SKM-1 treated with dmso at 0.1 percent for 144 hours (cell line): ENCODE measurements around the gene RNU1-2.
A peak's percentile ranks its signal among the peaks of the same experiment; 100 is the strongest.
"Not testable (repeated sequence)": the region's sequence is repeated elsewhere in the genome, so short reads cannot be mapped to it uniquely, and the experiment has no call there.

ENCODE experiments used
- DNase-seq: peaks from one replicate; lab custom pipeline; 2025; ENCODE audit not compliant: unreplicated experiment; lab: John Stamatoyannopoulos, UW

Gene RNU1-2

GRCh38 chr1:16907870-16908758 lies 12.3 kb downstream of the RNU1-2 start:
- DNase-seq, result no peak

DNA sequence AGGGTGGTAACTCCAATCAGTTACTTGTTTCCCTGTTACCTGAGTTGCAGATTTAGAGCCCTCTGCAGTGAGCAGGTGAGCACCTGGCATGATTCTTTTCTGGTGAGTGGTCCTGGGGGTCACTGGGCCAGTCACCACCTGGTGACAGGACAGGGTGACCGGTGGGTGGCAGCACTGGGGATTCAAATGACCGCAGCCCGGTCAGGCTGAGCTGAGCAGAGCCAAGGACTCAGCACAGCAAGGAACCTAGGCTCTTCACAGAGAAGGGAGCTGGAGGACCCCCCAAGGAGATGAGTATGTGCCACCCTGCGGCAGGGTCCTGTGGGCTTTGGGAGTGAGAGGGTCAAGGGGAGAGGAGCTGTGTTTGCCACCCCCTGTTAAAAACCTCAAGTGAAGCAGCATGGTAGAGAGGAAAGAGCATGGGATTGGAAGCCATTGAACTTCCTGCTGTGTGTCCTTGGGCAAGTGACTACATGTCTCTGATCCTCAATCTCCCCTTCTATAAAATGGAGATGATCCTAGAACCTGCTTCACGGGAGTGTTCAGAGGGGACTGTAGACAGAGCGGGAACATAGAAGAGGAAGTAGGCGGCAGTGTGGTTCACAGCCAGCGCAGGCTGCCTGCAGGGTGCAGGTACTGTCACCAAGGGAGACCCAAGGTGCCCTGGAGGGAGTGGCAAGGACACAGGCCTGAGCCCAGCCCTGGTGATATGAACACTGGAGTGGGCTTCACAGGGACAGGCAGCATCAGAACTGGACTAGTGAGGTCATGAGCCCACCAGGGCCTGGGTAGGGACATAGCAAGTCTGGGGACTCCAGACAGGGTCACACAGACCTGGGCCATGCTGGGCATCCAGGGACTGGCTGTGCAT lies 16.3 kb downstream of the RNU1-2 start:
- DNase-seq, result not testable (repeated sequence)

DNA sequence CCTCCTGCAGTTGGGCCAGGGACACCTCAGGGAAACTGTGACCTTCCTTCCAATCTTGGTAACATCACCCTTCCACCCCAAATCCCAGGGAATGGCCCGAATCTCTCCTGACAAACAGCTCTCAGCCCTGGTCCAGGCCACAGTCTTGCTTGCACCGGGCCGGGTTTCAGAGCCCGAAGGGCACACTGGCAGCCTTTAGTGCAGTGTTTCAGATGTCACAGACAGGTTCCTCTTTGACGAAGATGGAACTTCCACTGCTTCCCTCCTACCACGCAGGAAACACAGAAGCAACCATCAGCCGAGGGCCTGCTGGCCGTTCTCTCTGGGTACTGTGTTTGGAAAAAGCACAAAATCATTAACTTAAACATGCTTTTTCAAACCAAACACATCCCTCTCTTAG lies 17.0 kb downstream of the RNU1-2 start:
- not testable (repeated sequence) for DNase-seq

GRCh38 chr1:16913181-16913832 lies 17.5 kb downstream of the RNU1-2 start:
- DNase-seq, result no peak

- peak; percentile 94 for DNase-seq
These were observed 18.3 kb downstream of the RNU1-2 start for GRCh38 chr1:16913833-16914662.

GRCh38 chr1:16914928-16915626 lies 19.3 kb downstream of the RNU1-2 start:
- not testable (repeated sequence) for DNase-seq

GRCh38 chr1:16915627-16915973 lies 19.8 kb downstream of the RNU1-2 start:
- peak; percentile 39 for DNase-seq

DNA sequence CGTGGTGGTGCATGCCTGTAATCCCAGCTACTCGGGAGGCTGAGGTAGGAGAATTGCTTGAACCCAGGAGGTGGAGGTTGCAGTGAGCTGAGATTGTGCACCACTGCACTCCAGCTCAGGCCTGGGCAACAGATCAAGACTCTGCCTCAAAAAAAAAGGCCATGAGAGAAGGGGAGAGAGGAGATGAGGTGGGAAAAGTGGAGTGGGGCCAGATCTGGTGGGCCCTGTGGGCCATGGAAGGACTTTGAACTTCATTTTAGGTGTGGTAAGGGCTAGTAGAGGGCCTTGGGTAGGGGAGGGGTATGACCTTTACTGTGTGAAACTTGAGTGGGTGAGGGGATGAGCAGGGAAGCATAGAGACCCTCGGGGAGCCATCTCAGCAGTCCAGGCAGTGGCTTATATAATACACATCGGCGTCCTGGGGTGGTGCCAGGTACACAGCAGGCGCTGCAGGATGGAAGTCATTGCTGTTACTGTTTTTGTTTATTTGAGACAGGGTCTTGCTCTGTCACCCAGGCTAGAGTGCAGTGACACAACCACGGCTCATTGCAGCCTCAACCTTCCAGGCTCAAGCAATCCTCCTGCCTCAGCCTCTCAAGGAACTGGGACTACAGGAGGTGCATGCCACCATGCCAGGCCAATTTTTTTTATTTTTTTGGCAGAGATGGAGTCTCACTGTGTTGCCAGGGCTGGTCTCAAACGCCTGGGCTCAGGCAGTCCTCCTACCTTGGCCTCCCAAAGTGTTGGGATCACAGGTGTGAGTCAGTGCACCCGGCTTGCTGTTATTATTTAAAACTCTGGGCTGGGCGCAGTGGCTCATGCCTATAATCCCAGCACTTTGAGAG lies 20.5 kb downstream of the RNU1-2 start:
- DNase-seq, result not testable (repeated sequence)

DNA sequence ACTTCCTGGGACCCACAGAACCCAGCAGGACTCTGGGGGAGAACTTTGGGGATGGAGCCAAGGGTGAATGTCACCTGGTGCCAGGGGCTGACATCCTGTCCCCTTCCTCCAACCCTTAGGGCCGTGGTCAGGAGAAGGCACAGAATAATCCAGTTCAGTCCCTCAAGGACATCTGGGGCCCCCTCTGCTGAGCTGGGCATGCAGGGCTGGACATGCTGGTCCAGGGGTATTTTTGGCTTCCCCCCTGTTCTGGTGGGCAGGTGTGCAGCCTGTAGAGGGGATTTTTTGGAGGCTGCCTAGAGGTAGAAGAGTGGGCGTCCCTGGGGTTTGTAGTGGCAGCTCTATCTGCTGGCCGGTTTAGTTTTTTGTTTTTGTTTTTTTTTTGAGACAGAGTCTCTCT lies 22.6 kb downstream of the RNU1-2 start:
- DNase-seq, result no peak

- DNase-seq, result not testable (repeated sequence)
These were observed 23.3 kb downstream of the RNU1-2 start for GRCh38 chr1:16918936-16919665.

DNA sequence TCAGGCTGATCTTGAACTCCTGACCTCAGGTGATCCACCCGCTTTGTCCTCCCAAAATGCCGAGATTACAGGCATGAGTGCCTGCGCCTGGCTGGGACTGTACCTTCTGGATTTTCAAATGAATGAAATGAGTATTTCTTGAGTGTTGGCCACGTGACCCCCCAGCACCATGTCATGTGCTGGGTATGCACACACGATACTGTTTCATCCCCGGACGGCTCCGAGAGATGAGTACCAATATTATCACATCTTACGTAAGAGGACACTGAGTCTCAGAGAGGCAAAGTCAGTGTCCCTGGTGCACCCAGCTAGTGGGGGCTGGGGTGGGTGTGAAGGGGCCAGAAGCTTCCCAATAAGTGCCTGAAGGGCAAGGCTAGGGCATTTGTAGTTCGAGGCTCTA lies 25.2 kb downstream of the RNU1-2 start:
- no peak for DNase-seq

- no peak for DNase-seq
These were observed 25.8 kb downstream of the RNU1-2 start, which contains the start of gene CROCC for GRCh38 chr1:16921391-16922185. CROCC (plus strand) TSS chr1:16921931; CDS start chr1:16922019, 88 bp downstream.

- DNase-seq, result no peak
These were observed 26.7 kb downstream of the RNU1-2 start for GRCh38 chr1:16922466-16922865.

DNA sequence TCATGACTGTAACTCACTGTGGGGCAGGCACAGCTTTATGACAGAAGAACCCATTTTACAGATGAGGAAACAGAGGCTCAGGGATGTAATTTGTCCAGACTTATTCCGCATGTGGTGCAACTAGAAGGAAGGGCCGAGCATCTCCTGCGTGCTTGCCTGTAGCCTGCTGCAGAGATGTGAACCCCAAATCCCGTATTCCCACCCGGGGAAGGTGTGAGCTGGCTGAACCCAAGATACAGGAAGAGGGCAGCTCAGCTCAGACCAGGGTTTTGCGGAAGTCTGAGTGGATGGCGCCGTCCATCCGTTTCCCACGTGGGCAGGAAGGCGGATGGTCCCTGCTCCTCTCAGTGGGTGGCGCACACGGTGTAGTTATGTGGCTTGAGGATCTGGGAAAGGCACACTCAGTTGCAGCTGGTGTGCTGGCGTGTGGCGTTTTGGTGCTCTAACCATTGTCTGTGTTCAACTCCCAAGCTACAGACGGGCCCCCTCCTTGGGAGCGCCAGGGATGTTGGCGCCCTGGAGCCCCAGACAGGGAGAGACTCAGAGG lies 27.2 kb downstream of the RNU1-2 start:
- DNase-seq, result no peak

DNA sequence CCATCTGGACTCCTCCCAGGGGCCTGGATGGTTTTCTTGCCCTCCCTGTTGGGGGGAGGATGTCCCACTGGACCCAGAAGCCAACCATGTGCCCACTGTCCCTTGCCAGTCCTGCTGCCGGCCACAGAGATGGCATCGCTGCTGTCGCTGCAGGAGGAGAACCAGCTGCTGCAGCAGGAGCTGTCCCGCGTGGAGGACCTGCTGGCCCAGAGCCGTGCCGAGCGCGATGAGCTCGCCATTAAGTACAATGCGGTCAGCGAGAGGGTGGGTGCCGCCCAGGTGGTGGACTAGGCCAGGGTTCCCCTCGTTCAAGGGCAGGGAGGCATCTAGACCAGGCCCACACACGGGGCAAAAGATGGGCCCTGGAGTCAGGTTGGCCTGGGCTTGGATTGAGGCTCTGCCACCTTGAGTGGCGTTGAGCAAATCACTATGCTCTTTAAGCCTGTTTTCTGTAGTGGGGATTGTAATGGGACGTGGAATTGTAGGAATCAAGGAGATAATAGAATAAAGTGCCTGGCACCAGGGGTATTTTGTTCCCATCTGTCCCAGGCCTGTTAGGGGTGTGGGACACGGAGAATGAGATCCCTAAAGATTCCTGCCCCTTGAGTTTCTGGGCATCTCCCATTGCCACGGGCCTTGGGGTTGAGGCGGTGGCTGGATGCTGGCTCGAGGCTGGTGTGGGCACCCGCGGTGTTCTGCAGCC lies 28.6 kb downstream of the RNU1-2 start:
- DNase-seq, result no peak

- DNase-seq, result no peak
These were observed 29.2 kb downstream of the RNU1-2 start for GRCh38 chr1:16924919-16925477.
